Measurements from ENCODE around the gene ARAP3.
"Not testable (repeated sequence)": the region's sequence is repeated elsewhere in the genome, so short reads cannot be mapped to it uniquely, and the experiment has no call there.

Gene ARAP3

GRCh38 chr5:141611289-141611688 is 70.7 kb downstream of the ARAP3 start:
- DNase-seq: no peak

GRCh38 chr5:141609921-141610320 is 72.1 kb downstream of the ARAP3 start:
- not testable (repeated sequence) for DNase-seq

- no peak for DNase-seq
These were observed 73.0 kb downstream of the ARAP3 start for GRCh38 chr5:141609044-141609443.

GRCh38 chr5:141608557-141608956 is 73.5 kb downstream of the ARAP3 start:
- no peak for DNase-seq

- no peak for DNase-seq
These were observed 74.0 kb downstream of the ARAP3 start for GRCh38 chr5:141608046-141608445.

GRCh38 chr5:141605523-141606277 is 76.3 kb downstream of the ARAP3 start:
- DNase-seq: no peak

GRCh38 chr5:141603923-141604717 is 77.9 kb downstream of the ARAP3 start:
- no peak for DNase-seq
